ENCODE data around the gene LAT.

DNA sequence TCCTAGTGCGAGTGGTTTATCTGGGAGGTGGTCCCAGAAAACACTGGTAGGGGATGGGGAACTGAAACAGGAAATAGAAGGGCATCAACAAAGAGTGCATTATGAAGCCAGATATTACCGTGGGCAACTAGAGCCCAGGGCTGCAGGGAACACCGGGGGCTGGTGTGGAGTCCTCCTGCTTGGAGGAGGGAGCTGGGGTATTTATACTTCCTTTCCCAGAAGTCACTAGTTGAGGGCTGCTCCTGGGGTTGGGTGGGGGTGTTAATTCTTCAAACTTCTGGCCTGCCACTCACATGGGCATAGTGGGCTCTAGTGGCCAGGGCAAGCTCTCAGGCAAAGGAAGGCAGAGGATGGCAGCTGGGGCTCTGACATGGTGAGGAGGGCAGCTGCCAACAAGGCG lies 14.7 kb downstream of the LAT start:
- no peak for TF ChIP-seq CTCF (IDR thresholded peaks at IDR 0.05; ENCODE audit: insufficient read depth, low read length)
- TF ChIP-seq POLR2AphosphoS5 (IDR thresholded peaks at IDR 0.05; ENCODE audit: low read depth): no peak
- no peak for TF ChIP-seq SPI1 (IDR thresholded peaks at IDR 0.05; ENCODE audit: borderline replicate concordance, low read depth)
- TF ChIP-seq GABPA (IDR thresholded peaks at IDR 0.05; ENCODE audit: low read depth): no peak

Measured in HL-60 (cell line).